Activated naive CD4-positive, alpha-beta T cell treated with anti-CD3 and anti-CD28 coated beads, Interleukin-2, amount 50 U/mL, for 72 hours (primary cell): ENCODE data around the gene HOXB3. TPM values are rescaled to one million over a fixed set of nuclear protein-coding genes. Genes with fewer than 3 reads are reported as not detected.

Source experiments
- ATAC-seq, 2 donors: fragments of 150-1000 bp; cut with Tn5 transposase; 2 replicates each; pipeline ENCODE4 v1.10.0; 2021; ENCODE audit warnings: mild to moderate bottlenecking in 2 of 2, moderate library complexity in 2 of 2
- DNase-seq, 2 donors: peaks; one replicate each; pipeline ENCODE4 v3.0.0; 2021 to 2022; ENCODE audit warnings: low spot score in 2 of 2
- H3K27ac Mint-ChIP-seq, 2 donors: one replicate each; pipeline ENCODE4 v1.8.0; 2022; ENCODE audit warnings: mild to moderate bottlenecking in 2 of 2, mixed read lengths in 2 of 2
- H3K36me3 Mint-ChIP-seq, 2 donors: one replicate each; pipeline ENCODE4 v1.8.0; 2022; ENCODE audit warnings: mixed read lengths in 2 of 2
- H3K9me3 Mint-ChIP-seq, 2 donors: one replicate each; pipeline ENCODE4 v1.8.0; 2022; ENCODE audit warnings: mixed read lengths in 2 of 2
- total RNA-seq, 2 donors: library from RNA; stranded (reverse); gene quantifications; one replicate each; pipeline ENCODE4 v1.2.3, GENCODE V29; 2022

The HOXB3 gene
- total RNA-seq, 2 donors from 2014 or later = 1.6 to 3.1 TPM

DNA sequence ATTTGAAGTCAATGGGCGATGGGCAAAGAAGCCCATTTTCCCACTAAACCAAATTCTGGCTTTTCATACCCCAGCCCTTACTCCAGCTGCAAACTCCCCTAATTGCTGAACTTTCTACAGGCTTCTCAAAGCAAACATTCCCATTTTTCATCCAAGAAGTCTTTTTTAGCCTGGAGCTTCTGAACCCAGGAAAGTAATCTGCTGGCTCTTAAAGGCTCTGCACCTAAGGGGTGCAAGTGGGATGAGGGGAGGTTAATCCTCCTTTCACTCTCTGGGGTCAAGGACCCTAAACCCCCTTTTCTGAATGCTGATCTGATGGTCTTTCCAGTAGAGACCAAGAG, 18.4 kb upstream of the HOXB3 start:
- ATAC-seq (no peak), DNase-seq (no peak)
- H3K9me3 Mint-ChIP-seq = no peaks in the 10 kb centered on the region
- peaks cover 0 to 8% of the 10 kb centered on the region in 2 donors for H3K36me3 Mint-ChIP-seq
- H3K27ac Mint-ChIP-seq = no peak overlapping the region

DNA sequence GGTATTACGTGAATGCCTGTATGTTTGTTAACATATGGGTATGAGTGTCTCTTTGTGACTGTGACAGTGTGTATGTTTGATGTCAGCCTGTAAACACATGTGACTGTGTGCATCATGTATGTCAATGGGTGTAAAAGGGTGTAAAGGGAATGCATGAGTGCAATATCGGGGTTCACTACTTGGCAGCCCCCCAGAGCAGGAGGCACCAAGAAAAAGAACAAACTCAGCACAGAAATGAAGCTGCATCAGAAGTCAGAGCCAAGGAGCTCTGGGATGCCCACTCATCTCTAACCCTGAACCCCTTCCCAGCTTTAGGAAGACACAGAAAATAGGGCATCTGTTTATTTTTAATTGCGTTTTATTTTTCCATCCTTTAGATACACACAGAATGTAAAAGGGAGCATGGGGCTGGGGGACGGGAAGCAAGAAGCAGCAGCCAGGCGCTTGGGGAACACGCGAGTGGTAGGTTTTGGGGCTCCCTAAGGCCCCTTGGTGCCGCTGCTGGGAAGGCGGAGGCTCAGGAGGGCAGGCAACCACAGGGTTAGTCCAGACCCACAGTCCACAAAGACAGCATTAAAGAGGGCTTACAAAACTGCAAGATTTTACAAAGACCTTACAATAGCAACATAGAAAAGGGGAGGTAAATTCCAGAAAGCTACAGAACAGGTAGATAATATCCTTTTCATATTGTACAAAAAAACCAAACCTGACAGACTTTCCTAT, 17.0 kb upstream of the HOXB3 start:
- DNase-seq (no peak), ATAC-seq (no peak)
- Mint-ChIP-seq H3K9me3 (no peaks in the 10 kb centered on the region), H3K27ac (no peak overlapping the region), H3K36me3 (peaks cover 0 to 8% of the 10 kb centered on the region in 2 donors)

DNA sequence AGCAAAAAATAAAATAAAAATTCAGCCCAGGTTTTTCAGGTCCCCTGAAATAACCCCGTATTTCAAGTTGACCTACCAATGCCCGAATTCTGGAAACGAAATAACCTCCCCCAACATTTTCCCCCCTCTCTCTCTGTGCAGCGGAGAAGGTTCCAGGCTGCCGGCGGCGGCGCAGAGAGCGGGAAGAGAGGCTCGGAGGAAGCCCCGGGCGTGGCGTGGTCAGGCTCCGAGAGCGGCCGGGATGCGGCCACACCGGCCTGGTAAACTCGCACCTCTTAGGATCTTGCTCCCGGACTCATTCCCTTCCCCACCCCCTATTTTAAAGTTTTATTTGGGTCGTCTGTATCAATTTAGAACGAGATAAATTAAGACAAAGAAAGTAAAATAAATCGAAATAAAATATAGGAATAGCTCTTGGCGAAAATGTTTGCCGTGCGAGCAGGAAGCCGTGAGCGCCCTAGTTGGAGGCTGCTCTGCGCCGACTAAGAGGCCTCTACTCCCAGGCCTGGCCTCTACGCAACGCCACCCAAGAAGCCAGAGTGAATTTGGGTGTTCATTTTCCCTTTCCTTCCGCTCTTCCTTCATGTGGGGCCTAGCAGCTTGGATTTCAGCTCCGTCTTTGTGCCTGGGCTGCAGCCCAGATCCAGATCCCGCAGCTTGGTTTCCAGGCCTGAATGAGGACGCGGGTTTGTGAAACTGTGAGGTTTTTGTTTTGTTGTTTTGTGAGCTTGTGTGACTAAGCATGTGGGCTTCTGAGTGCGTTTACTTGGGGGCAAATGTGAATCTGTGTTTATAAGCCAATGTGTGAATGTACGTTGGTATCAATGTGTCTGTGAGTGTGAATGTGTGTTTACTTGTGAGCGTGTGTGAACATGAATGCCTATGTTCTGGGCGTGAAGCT, 16.2 kb upstream of the HOXB3 start:
- Mint-ChIP-seq H3K27ac (no peak overlapping the region), H3K9me3 (no peaks in the 10 kb centered on the region), H3K36me3 (peaks cover 0 to 6% of the 10 kb centered on the region in 2 donors)
- ATAC-seq = no peak
- DNase-seq = no peak

DNA sequence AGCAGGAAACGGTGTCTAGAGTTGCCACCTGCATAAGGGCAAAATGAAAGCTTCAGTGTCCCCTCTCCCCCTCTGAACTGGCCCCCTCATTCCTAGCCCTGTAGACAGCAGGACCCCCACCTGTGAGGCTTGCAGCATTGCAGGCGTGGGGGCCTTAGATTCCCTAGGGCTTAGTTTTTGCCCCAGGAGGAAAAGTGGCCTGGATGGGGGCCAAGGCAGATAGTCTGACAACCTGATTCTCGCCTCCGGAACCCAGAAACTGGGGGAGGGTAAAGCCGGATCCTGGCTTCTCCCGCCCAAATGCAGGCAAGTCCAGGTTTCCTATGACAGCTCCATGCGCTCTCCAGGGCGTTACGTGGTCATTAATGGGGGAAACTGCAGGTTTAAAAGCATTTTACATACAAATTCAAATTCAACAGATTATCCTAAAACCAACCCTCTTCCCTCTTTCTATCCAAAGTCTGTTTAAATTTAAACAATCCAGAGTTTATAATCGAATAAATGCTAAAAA, 15.4 kb upstream of the HOXB3 start:
- ATAC-seq (no peak), DNase-seq (no peak)
- no peaks in the 10 kb centered on the region for H3K36me3 Mint-ChIP-seq
- H3K27ac Mint-ChIP-seq = no peak overlapping the region
- no peaks in the 10 kb centered on the region for H3K9me3 Mint-ChIP-seq

DNA sequence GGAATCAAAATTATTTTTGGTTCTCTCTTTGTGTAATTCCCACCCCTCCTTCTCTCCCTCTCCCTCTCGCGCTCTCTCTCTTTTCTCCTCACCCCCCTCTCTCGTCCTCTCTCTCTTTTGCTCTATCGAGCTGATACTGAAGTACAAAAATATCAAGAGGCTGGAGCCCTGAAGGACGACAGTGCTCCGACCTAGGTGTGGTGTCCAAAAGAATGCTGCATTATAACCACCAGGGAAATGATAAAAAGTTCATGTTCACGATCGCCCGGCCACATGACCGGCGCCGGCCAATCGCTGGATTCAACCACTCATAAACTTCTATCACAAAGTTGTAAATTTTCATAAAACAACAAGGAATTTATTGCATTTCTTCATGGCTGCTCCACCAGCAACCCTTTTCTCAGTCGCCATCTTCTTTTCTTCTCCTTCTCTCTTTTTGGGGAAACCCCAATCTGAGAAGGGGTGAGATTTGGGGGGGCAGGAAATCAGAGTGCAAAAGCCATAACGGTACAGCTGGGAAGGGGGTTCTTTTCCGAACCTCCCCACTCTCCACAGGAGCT, 14.8 kb upstream of the HOXB3 start, which contains the start of gene HOXB6:
HOXB6 (minus strand) TSS at position 217 of the 560 bp plus-strand sequence. CDS start 6,836 bp downstream, outside the sequence.
- DNase-seq = no peak
- Mint-ChIP-seq H3K9me3 (no peaks in the 10 kb centered on the region), H3K36me3 (no peaks in the 10 kb centered on the region), H3K27ac (no peak within 1 kb of the TSS)
- ATAC-seq = no peak

DNA sequence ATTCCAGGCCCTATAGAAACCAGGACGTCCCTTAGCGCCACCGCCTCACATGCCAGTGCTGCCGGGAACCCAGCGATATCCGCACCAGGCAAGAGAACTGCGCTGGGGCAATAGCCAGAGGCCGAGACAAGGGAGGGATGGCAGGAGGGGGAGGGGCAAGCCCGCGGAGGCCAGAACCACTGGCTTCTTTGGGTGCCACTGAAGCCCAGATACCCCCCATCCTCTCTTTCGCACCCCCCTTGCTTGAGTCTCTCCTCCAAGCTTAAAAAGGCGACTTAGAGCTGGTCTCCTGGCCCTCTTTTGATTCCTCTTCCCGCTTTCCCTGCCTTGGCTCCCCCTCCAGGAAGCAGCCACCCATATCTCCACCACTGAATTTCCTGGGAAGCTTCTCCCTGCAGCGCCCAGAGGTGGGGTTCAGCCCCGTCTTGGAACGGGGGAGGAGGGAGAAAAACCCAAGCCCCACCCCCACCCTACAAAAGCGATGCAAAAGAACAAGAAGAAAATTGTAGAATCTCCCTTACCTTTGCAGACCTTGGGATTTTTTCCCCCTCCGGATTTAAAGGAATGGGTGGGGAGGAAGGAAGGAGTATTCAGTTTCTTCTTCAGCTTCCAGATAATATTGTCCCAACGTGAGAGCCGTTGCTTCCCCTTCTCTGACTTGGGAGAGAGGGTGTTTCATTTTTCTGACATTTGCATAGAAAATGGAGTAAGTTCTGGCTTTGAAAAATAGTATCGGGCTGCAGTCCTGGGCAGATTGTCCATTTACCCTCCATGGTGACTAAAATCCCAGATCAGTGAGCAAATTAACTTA, 14.1 kb upstream of the HOXB3 start:
- Mint-ChIP-seq H3K9me3 (no peaks in the 10 kb centered on the region), H3K36me3 (no peaks in the 10 kb centered on the region), H3K27ac (no peak overlapping the region)
- DNase-seq (no peak), ATAC-seq (no peak)

DNA sequence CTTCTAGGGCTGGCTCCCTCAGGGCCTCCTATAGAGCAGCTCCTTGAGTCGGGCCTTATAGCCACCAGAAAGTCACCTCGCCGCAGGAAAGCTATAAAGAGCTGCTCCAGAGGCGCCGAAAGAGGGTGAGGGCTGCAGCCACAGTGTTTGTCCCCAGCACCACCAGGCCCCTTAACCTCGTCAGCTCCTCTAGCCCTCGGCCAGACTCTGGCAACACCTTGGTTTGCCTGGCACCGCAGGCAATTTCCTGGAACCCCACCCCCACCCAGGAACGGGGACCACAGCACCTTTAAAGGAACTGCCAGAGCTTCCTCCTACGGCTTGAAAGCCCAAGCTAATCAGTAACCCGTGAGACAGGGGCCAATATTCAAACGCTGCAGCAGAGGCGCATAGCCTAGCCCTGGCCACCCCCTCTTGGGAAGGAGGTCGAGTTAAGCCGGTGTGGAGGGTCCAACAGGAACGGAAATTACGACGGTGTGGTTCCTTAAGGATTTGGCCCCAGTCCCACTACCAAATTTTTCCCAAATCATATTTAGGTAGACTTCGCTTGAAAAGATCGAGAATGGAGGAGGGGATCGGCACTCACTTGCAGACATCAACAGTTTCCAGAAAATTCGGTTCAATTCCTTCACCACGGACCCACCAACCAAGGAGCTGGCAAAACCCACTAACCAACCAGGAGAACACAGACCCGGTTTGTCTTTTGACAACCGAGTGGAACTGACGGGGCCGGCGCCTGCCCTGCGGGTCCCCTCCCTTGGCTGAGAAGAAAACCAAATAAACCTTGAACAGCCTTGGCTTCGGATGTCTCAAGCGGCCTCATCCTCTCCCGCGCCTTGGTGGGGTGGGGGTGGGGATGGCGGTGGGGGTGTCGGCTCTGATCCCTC, 11.7 kb upstream of the HOXB3 start:
- ATAC-seq (no peak), DNase-seq (no peak)
- Mint-ChIP-seq H3K36me3 (no peaks in the 10 kb centered on the region), H3K9me3 (no peaks in the 10 kb centered on the region), H3K27ac (no peak overlapping the region)

DNA sequence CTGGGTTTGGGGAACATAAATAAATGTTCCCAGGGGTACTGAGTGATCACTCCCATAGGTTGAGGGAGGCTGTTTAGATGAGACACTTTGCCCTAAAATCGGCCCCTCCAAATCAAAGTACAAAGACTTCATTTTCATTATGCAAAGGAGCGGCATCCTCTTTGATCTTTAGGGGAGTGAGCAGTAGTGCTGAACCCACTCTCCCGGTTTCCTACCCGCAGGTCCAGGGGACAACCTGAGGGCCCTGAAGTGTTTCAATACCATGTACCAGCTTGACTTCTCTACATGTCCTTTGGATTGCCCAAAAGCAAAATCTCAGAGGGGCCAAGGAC, 11.1 kb upstream of the HOXB3 start:
- ATAC-seq = no peak
- no peak overlapping the region for H3K27ac Mint-ChIP-seq
- no peaks in the 10 kb centered on the region for H3K9me3 Mint-ChIP-seq
- DNase-seq = no peak
- no peaks in the 10 kb centered on the region for H3K36me3 Mint-ChIP-seq

DNA sequence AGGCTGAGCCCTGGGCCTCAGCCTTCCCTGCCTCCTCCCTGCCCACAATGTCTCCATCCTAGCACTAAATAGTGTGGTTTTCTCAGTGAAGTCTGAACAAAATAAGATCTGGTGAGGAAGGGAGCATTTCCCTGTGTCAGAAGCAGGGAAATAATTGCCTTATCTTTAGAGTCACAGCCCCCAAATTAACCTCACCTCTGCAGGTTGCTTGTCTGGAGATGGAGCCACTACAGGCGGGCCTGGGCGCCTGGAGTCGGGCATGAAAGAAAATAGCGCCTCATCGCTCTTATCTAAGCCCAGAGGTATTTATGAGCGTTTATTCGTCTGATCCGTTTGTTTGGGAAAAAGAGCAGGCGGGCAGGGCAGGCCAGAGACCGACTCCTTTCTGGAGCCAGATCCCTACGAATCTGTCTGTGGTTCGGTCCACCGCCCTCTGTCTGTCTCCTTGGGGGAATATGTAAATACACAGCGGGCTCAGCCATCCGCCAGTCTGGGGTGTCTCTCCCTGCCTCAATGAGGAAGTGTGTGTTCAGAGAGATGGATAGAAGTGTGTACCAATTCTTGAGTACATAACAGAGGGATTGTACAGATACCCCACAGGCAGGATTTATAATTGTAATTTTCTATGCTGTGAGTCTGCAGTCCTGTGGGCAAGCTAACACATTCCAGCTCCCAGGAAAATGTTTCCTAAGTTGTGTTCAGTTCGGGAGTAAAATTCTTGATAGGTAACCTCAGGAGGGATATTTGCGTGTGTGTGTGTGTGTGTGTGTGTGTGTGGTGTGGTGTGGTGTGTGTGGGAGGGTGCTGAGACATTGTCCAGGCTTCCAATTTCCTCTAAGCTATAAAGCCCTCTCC, 10.4 kb upstream of the HOXB3 start:
- Mint-ChIP-seq H3K9me3 (no peaks in the 10 kb centered on the region), H3K27ac (no peak overlapping the region), H3K36me3 (peaks cover 0 to under 1% of the 10 kb centered on the region in 2 donors)
- ATAC-seq (no peak), DNase-seq (no peak)

DNA sequence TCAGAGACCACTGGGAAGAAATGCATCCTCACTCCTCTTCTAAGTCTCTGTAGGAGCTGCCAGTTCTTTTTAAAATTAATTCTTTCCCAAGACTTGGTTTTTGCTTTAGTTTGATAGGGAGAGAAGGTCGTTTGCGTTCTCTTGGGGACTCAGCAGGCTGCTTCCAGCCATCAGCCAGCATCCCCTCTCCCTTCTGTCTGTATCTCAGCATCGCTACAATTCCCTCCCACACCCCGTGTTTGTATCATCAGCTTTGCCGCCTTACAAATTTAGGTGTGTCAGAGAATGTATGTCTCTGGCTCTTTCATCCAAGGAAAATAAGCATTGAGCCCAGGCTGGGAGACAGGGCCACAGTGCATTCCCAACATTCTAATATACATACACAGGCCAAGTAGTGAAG, 9.3 kb upstream of the HOXB3 start:
- Mint-ChIP-seq H3K27ac (no peak overlapping the region), H3K9me3 (no peaks in the 10 kb centered on the region), H3K36me3 (peaks cover 0 to 4% of the 10 kb centered on the region in 2 donors)
- DNase-seq (no peak), ATAC-seq (no peak)

DNA sequence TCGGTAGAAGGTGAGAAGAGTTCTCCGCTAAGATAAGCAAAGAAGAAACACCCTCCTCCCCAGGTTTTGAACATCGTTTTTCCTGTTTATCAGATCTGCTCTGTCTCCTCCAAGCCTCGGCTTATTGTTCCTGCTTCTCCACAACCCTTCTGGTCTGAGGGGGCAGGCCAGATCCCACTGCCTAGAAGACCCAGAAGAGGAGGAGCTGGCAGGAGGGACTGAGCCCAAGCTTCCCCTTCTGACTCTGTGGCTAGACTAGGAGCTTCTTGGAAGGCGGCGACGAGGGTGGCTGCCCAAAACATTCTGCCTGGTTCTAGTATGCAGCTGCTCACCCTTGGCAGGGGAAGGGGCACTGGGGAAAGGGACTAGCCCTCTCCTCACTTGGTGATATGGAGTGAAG, 8.7 kb upstream of the HOXB3 start:
- Mint-ChIP-seq H3K36me3 (peaks cover 0 to 4% of the 10 kb centered on the region in 2 donors), H3K9me3 (no peaks in the 10 kb centered on the region), H3K27ac (no peak overlapping the region)
- DNase-seq = no peak
- ATAC-seq = no peak

DNA sequence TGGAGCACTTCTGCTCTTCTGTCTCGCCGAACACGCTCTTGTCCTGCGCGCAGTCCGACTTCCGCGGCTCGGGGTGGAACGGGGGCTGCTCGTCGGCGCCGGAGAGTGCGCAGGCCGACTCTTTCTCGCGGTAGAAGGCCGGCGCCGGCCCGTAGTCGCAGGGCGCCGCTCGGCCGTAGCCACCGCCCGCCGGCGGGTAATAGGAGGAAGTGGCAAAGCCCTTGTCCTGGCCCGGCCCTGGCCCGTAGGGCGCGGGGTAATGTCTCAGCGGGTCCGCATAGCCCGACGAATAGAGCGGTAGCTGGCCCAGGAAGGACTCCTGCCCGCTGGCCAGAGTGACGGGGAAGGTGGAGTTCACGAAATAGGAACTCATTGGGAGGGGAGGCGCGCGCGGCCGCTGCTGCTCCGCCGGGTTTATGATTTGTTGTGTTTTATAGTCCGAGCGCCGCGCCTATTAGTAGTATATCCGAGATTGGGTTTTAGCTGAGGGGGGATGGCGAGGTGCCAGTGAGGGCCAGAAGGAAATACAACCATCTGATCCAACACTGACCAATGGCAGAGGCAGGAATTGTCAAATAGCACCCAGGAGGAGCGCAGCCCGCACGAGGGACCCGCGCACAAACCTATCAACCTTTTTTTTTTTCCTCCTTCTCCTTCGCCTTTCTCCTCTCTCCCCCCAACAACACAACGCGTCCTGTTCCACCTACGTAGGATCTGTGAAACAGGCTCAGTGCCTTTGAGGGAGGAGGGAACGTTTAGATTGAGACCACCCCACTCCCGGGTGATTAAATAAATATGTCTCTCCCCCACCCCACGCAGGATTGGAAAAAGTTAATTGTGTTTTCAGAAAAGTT, 8.0 kb upstream of the HOXB3 start:
- Mint-ChIP-seq H3K9me3 (no peaks in the 10 kb centered on the region), H3K27ac (no peak overlapping the region), H3K36me3 (peaks cover 0 to 4% of the 10 kb centered on the region in 2 donors)
- ATAC-seq (peak; percentile 19 to 47), DNase-seq (no peak)

DNA sequence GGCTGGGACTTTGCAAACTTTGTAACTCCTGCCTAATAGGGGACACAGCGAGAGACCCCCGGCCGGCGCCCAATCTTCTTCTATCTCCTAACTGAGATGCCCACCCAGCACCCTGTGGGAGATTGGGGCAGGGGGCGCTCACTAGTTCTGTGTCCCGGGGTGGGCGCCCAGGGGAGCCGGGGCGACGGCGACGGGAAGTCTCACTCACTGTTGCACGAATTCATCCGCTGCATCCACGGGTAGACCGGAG, 7.4 kb upstream of the HOXB3 start:
- Mint-ChIP-seq H3K9me3 (no peaks in the 10 kb centered on the region), H3K27ac (no peak overlapping the region), H3K36me3 (peaks cover 0 to 4% of the 10 kb centered on the region in 2 donors)
- ATAC-seq = peak in 1 of 2 donors; percentile 36
- DNase-seq = no peak

DNA sequence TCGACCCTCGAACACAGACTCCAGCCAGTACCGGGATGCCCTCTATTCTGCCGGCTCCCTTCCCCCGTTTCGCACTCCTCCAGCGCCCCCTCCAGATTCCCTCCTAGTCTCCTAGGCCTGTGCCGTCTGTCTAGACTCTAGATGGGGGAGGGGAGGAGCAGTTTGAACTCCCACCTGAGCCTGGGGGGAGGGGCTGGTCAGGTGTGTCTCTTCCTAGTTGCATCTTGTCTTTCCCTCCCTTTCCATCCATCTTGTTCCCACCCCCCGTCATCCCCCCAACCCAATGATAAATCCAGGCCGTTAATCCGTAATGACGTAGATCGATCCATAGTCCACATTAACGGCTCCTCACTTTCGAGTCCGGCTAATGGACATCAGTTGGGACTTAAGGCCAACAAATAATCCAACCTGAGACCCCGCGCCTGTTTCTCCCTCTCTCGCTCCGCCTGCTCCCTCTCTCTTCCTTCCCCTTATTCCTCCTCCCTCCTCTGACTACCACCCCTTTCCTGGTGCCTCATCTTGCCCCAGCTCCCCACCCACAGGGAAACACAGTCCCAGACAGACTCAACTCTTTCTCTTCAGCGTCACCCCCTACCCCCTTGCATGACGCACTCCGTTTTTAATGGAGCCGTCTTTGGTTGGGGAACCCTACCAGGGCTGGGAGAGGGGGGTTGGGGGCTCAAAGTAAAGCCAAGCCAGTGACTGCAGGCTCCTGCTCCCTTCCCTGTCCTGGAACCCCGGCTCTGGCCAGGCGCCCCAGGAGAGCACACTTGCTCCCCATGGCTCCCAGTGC, 6.9 kb upstream of the HOXB3 start:
- Mint-ChIP-seq H3K36me3 (peaks cover 0 to 4% of the 10 kb centered on the region in 2 donors), H3K27ac (no peak overlapping the region), H3K9me3 (no peaks in the 10 kb centered on the region)
- ATAC-seq (no peak), DNase-seq (no peak)
